ENCODE data around the gene ROBO1.

DNA sequence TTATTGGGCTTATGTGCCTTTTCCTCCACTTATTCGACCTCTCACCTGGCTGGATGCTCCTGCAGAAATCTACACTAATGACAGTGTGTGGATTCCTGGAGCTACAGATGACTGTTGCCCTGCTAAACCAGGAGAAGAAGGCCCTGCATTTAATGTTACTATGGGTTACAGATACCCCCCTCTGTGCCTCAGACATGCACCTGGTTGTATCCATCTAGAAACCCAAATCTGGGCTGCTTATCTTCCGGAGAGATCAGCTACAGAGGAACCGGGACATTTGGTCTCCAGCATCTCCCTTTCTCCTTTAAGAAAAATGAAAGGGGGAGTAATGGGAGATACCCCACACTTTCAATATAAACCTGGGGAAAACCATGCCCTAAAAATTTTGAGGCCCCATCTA is 710.0 kb downstream of the ROBO1 start:
- TF ChIP-seq, protein P1, sequence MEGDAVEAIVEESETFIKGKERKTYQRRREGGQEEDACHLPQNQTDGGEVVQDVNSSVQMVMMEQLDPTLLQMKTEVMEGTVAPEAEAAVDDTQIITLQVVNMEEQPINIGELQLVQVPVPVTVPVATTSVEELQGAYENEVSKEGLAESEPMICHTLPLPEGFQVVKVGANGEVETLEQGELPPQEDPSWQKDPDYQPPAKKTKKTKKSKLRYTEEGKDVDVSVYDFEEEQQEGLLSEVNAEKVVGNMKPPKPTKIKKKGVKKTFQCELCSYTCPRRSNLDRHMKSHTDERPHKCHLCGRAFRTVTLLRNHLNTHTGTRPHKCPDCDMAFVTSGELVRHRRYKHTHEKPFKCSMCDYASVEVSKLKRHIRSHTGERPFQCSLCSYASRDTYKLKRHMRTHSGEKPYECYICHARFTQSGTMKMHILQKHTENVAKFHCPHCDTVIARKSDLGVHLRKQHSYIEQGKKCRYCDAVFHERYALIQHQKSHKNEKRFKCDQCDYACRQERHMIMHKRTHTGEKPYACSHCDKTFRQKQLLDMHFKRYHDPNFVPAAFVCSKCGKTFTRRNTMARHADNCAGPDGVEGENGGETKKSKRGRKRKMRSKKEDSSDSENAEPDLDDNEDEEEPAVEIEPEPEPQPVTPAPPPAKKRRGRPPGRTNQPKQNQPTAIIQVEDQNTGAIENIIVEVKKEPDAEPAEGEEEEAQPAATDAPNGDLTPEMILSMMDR (IDR thresholded peaks at IDR 0.05): no peak
- no peak for TF ChIP-seq EZH2 (IDR thresholded peaks at IDR 0.05; ENCODE audit: borderline replicate concordance, insufficient read depth, low read depth, low read length, poor library complexity, severe bottlenecking)

All from B cell (primary cell).